Activated CD8-positive, alpha-beta memory T cell treated with anti-CD3 and anti-CD28 coated beads for 48 hours (primary cell): ENCODE results near the gene CACNA1E.
"Not testable (repeated sequence)": the region's sequence is repeated elsewhere in the genome, so short reads cannot be mapped to it uniquely, and the experiment has no call there.

ENCODE experiments used
- DNase-seq, 3 experiments: peaks; one replicate each; pipeline ENCODE4 v3.0.0-alpha.2; 2020; ENCODE audit warnings: low read depth in 2 of 3, low spot score in 2 of 3

The CACNA1E gene

DNA sequence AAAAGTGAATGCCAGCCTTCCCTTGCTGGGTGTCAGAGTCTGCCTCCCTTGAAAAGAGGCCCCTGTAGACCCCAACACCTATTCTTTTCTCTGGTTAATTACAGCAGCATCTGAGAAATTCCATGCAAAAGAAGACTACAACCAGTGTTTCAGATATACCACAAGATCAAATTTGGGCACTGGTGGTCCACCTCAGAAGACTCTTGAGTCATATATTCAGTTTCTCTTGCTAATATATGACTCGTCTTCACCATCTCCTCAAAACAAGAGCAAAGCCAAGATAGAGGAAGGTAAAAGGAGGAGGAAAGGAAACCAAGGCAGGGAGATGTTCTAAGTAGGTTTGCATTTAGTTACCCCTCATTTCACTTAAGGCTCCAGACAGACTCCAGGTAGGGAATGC is 318.3 kb downstream of the CACNA1E start:
- DNase-seq = no peak

GRCh38 chr1:181802466-181802865 is 319.1 kb downstream of the CACNA1E start:
- no peak for DNase-seq

GRCh38 chr1:181803421-181803820 is 320.1 kb downstream of the CACNA1E start:
- DNase-seq = no peak

DNA sequence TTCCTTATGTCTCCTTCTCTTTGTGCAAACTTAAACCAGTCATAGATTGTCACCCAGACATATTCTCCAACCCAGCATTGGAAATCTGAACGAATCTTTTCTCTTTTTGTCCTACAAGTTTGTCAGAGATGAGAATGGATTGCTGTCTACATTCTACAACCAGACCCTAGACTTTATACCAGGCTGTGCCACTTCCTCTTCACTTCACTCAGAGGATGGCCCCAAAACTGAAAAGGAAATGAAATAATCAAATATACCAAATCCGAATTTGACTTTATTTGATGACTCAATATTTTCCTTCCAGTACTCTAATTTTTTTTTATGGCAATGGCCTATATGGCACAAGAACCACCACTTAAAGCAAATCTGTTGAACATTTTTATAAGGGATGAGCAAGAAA is 321.7 kb downstream of the CACNA1E start:
- DNase-seq = no peak

GRCh38 chr1:181806746-181807145 is 323.4 kb downstream of the CACNA1E start:
- DNase-seq = no peak

GRCh38 chr1:181807251-181807650 is 323.9 kb downstream of the CACNA1E start:
- DNase-seq = no peak

DNA sequence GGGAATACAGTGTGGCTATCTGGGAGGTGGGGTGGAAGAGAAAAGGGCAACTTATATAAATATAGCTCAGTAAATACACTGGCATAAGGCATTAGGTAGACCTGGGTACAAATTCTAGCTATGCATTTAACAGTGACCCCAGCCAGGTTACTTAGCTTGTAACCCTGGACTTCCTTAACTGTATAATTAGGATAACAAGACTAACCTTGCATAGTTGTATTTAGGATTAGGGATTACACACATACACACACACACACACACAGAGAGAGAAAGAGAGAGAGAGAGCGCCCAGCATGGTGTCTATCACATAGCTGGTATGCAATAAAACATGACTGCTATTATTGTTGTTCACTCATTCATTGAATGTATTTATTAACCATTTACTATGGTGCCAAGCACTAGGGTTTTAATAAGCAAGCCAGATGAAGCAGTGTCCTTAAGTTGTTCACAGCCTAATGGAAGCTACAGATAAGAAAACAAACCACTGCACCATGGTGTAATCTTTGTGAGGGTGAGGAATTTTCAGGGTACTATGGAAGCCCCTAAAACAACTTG is 326.8 kb downstream of the CACNA1E start:
- no peak for DNase-seq

DNA sequence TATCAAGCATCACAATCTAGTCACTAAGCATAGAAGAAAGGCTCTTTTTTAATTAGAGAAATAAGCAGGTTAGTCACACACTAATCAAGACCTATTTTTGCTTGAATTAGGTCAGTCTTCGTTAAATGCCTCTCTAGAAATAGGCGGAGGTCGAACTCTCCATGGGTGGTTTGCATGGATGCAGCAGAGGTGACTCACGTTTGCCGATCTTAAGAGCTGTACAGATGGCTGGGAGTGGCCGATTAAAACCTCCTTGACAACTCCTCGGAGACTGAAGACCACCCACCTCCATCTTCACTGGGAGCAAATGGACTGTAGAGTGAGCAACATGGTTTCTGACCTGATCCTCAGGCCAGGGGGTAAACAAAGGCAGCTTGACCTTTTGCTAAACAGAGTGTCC is 328.9 kb downstream of the CACNA1E start:
- DNase-seq = no peak

DNA sequence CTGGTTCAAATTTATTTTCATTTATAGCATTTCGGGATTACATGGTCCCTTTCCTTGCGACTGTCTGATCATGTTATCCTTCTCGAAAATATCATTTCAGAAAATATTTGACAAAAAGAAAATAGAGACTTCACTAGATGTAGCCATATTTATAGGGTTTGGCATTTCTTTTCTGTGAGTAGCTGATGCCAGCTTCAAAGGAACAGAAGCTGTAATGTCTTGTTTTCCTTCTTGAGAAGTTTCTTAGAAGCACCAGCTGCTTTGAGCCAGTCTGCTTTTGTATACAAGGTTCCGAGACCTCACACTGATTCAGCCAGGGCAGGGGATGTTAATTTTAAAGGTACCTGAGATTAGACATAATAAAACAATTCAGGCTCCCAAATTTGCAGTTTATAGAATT is 329.9 kb downstream of the CACNA1E start:
- DNase-seq = no peak

GRCh38 chr1:181816608-181817007 is 333.3 kb downstream of the CACNA1E start:
- no peak for DNase-seq

GRCh38 chr1:181817091-181817490 is 333.8 kb downstream of the CACNA1E start:
- no peak for DNase-seq

DNA sequence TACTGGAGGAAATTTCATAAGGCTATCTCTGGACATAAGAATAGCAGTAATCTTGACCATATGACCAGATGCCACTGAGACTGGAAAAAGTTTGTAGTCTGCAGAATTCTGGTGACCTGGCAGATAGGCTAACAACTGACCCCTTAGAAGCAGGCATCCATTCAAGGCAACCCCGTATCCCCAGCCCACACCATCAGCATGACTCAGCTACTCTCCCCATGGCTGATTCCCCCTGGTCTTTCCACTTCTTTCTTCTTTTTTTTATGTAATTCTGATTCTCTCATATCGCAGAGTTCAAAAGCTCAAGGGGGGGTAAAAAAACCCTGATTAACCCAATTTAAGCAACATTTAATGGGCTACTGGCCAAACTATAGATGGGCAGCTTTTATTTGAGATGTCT is 335.1 kb downstream of the CACNA1E start:
- no peak for DNase-seq

- no peak for DNase-seq
These were observed 335.6 kb downstream of the CACNA1E start for GRCh38 chr1:181818943-181819342.

DNA sequence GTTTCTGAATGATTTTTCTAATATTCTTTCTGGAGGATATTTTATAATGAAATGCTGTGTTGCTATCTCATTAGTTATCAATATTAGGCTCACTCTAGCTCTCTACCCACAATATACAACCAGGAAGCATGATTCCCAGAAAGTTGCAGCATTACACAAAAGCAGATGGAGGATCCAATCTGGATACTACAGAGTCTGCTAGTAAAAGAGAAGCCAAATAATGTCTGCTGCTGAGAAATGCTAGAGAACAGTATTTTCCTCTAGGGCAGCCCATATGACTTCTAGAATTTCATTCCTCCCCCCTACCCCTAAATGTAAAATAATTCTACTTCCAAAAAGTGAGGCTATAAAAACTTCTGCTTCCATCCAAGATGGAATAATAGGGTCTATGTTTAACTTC is 338.4 kb downstream of the CACNA1E start:
- no peak for DNase-seq

DNA sequence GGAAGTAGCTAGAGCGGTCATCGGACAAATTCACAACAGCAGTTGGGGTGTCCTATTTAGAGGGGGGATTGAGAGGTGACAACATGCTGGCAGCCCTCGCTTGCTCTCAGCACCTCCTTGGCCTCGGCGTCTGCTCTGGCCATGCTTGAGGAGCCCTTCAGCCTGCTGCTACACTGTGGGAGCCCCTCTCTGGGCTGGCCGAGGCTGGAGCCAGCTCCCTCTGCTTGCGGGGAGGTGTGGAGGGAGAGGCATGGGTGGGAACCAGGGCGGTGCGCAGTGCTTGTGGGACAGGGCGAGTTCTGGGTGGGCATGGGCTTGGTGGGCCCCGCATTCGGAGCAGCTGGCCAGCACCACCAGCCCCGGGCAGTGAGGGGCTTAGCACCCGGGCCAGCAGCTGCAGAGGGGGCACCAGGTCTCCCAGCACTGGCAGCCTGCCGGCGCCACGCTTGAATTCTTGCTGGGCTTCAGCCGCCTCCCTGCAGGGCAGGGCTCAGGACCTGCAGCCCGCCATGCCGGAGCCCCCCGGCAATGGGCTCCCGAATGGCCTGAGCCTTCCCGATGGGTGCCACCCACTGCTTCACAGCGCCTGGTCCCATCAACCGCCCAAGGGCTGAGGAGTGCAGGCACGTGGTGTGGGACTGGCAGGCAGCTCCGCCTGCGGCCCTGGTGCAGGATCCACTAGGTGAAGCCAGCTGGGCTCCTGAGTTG is 349.0 kb downstream of the CACNA1E start:
- DNase-seq = not testable (repeated sequence)

- DNase-seq = no peak
These were observed 362.8 kb downstream of the CACNA1E start for GRCh38 chr1:181846001-181846645.

DNA sequence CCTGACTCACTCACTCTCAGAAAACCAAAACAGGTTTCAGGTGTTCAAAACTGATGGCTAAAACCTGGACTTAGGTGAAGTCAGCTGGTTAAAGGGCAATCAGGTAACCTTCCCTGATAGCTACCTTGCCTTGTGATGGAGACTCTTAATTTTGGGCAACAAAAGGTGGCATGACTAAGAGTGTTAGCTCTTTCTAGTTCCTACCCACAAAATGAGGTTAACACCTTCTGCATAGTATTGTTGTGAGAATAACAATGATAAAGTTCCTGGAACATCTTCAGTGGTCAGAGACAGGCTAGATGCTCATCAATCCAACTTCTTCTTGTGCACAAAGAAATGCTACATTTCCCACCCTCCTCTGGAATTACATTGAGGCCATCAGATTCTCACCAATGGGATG is 363.4 kb downstream of the CACNA1E start:
- DNase-seq = no peak

DNA sequence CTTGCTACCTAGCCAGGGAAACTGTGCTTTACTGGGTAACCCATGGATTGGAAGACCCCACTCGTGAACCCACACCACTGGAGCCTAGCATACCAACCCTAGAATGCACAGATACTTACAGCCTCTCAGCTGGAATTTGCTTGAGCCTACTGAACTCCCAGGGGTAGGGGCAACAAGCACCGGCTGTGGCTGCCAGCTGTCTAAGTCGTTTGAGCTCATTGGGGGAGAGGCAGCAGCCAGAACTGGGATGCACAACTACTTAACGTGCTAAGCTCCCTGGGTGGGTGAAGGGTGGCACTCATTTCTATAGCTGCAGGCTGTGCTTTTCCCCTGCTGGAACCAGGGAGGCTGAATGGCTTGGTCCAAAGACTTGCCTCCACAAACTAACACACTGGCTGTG is 365.8 kb downstream of the CACNA1E start:
- no peak for DNase-seq

- not testable (repeated sequence) for DNase-seq
These were observed 370.9 kb downstream of the CACNA1E start for GRCh38 chr1:181854212-181854611.

- DNase-seq = no peak
These were observed 372.1 kb downstream of the CACNA1E start for GRCh38 chr1:181855380-181855779.
